ENCODE measurements around the gene RIMBP3C.
"Not testable (repeated sequence)": the region's sequence is repeated elsewhere in the genome, so short reads cannot be mapped to it uniquely, and the experiment has no call there.

RIMBP3C gene

DNA sequence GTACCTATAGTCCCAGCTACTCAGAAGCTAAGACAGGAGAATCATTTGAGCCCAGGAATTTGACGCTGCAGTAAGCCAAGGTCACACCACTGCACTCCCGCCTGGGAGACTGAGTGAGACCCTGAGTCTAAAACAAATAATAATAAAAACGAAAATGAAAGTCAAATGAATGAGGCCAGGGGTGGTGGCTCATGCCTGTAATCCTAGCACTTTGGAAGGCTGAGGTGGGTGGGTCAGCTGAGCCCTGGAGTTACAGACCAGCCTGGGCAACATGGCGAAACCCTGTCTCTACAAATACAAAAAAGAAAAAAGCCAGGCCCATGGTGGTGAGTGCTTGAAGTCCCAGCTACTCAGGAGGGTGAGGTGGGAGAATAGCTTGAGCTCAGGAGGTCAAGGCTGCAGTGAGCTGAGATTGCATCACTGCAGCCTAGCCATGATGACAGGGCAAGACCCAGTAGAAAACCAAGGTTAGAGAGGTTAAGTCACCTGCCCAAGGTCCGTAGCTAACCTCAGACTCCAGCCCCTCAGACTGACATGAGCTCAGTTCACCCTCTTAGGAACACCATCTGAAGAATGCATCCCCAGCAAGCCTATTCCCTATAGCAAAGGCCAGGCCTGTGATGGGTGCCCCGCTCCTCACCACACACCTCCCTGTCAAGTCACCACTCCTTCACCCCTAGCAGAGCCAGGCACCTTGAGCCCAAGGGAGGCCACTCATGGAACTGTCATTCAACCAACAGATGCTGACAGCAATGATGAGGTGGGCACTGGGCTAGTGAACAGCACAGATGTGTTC, 24.4 kb downstream of the RIMBP3C start:
- DNase-seq (ENCODE audit: low read depth), result not testable (repeated sequence)

DNA sequence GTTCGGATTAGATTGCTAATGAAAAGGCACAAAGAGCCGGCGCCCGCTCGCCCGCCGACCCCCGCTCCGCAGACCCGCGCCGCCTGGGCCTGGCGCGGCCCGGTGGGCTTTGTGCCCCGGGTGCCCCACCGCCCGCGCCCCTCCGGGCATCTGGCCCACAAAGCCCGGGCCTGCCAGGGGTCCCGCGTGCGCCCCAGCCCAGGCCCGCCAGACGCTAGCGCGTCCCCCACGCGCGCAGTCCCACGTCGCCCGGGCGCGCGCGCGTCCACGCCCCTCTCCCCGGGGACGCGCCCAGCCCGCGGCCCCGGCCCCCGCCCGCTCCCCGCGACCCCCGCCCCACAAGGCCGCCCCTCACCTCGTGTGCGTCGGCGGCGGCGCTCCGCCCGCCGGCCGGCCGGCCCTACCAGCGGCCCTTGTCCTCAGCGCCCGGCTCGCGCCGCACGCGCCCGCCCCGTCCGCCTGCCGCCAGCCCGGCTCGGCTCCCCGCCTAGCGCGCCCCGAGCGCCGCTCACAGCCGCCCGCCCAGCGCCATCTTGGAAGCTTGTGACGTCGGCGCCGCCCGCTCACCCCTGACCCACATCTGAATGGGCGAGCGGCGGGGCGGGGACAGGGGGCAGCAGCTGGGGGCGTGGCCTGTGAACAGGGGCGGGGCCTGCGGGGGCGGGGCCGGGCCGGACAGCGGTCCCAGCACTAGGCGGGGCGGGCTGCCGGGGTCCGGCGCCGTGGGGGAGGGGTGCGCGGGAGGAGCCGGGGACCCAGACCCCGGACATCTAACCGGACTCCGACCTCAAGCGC, 34.1 kb downstream of the RIMBP3C start:
- DNase-seq (ENCODE audit: low read depth), result not testable (repeated sequence)

DNA sequence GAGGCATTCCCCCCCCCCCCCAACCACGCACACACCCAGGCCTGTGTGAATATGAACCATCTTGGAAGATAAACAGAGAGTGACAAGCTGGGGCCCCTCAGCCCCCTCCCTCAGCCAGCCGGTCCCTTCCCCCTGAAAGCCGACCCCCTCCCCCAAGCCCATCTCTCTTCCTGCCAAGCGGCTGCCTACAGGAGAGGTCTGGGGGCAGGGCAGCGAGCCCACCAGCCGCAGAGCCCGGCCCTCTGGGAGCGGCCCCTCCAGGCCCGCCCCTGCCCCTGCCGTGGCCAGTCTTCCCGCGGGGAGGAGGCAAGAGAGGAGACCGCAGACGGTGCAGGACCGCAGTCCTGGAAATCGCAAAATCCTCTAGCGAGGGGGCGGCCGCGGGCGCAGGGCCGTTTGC, 34.7 kb downstream of the RIMBP3C start:
- not testable (repeated sequence) for DNase-seq (ENCODE audit: low read depth)

DNA sequence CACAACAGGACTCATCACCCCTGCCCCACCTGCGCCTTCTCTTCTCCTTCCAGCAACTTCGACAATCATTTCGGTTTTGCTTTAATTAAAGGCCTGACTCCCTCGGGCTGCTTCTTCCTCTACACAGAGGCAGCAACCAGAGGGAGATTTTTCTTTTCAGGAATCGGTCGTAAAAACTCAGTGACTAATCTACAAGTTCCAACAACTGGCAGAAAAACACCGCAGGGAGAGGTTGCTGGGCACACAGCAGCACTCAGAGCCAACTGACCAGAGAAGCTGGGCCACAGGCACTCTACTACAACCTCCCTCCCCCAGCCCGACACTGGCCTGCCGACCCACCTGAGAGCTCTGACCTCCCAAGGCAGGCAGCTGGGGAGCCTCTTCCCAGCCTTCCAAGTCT, 36.0 kb downstream of the RIMBP3C start:
- not testable (repeated sequence) for DNase-seq (ENCODE audit: low read depth)

DNA sequence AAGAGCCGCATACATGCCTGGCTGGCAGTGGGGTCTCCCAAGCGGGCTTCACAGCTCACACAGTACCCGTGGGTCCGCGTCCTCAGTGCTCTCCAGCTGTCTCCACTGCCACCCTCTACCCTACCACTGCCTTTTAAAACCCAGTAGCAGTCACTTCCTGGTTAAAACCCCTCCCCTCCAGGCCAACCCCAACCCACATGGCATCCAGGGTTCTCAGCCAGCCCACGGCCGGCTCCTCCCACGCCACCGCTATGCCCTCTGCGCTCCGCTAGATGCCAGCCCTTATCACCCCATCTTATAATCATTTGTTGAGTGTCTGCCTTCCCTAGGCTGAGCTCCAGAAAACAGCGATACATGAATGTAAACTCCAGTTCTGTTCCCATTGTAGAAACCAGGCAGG, 37.1 kb downstream of the RIMBP3C start:
- not testable (repeated sequence) for DNase-seq (ENCODE audit: low read depth)

DNA sequence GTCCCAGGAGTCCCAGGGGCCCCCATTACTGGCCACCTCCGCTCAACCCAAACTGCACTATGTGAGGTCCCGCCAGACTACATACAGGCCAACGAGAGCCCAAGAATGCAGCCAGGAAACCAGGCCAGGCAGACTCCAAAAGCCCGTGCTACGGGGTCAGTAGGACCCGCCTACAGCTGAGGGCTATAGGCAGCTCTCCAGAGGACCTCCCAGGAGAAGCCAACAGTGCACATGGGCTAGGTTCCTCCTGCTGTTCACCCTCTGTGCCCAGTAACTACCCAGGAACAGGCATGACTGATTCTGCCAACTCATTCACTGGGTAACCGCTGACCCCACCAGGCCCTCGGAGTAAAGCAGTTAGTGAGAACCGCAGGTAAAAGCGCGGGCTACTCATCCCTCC, 39.2 kb downstream of the RIMBP3C start:
- DNase-seq (ENCODE audit: low read depth), result not testable (repeated sequence)

DNA sequence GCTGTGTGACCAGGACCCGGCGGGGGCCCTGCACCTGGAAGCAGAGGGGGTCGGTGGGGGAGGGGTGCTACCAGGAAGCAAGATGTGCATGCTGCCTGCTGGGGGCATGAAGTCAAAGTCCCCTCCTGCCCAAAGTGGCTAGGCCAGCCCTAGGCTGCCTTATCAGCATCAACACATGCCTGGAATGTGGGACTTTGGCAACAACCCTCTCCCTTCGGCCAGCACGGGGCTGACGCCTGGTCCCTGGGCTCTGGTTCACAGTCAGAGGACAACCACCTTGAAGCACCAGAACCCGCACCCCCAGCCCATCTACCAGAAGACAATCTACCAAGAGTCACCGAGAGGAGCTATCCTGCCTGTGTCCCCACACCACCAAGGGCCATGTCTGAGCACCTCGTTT, 40.9 kb downstream of the RIMBP3C start:
- not testable (repeated sequence) for DNase-seq (ENCODE audit: low read depth)

DNA sequence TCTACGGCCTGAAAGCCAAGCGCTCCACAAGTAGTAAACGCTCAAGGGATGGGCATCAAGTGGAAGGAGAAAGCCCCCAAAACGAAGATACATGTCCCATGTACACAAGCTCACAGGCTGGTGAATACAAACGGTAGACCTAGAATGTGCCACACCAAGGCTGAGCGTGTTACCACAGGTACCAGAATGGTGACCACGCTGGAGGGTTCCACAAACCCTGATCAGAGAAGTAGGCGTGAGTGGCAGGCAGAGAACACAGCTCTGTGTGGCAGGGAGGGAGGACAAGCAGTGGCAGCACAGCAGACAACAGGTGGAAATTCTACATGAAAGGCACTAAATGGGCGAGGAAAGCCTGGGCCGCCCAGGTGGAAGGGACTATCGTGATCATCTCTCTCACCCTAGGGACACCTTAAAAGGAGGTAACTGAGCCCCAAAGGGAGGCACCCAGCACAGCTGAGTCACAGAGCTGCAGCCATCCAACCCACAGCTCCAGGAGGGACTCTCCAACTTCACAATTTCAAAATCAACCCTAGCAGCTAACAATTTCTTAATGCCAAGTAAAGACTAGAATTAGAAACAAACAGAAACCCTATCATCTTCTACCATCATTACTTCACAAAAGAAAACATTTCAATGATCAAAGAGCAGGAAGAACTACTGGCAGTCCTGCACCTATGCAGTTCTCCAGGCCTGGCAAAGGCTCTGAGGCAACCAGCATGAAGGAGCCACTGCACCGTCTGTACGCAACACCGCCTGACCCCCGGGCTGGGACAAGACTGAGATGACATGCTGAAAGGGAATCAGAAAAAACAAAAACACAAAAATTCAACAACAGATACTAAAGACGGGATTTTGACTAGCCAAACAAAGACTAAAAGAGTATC, 51.4 kb downstream of the RIMBP3C start:
- DNase-seq (ENCODE audit: low read depth), result not testable (repeated sequence)

DNA sequence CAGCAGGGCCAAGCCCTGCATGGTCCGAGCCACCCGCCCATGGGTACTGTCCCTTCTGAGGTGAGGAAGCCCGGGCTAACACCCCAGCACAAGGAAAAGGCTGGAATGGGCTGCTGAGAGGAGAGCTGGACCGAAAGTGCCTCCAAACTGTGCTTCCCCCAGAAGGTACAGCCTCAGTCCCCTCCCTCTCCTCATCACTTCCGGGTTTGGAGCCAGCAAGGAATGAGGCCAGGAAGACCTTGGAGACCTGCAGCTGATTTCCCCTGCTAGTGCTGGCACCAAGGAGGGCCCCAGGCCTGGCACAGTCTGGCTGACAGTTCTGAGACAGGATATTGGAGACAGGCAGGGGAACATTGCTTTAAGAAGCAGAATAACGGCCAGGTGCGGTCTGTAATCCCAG, 52.8 kb downstream of the RIMBP3C start:
- DNase-seq (ENCODE audit: low read depth), result not testable (repeated sequence)

DNA sequence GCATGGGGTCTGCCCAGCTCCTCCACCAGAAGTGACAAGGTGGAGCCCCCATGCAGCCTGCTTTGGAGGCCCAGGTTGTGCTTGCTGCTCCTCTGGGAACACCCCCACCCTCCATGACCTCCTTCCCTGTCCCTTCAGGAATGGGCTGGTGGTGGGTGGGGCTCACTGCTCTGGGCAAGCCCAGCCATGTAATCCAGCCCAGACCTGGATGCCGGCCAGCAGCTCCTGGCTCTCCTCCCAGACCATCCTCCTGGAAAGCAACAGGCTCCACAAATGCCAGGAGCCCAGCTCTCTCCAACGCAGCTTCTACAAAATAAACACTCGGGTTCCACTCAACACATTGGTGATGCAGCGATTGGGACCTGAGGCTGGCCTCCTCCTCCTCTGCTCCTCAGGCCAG, 53.3 kb downstream of the RIMBP3C start:
- DNase-seq (ENCODE audit: low read depth), result not testable (repeated sequence)

All from stimulated activated CD8-positive, alpha-beta memory T cell treated with anti-CD3 and anti-CD28 coated beads, Interleukin-12 subunit alpha, Interleukin-12 subunit beta, amount 100 ng/mL, for 1 hour (primary cell).